Liver (tissue), 9 donors: ENCODE results near the gene TBX2. TPM values are rescaled to one million over a fixed set of nuclear protein-coding genes. Genes with fewer than 3 reads are reported as not detected.
"Not testable (repeated sequence)": the region's sequence is repeated elsewhere in the genome, so short reads cannot be mapped to it uniquely, and the experiment has no call there.

Experiments used
- DNase-seq: peaks from one replicate; pipeline ENCODE4 v3.0.0-alpha.2; 2017; ENCODE audit warnings: low spot score
- H3K27ac ChIP-seq, 2 donors: one replicate each; pipeline ENCODE4 v1.7.0; 2013; ENCODE audit warnings: inconsistent platforms in 2 of 2, low read length in 2 of 2, control low read depth in 1 of 2, low read depth in 1 of 2, mild to moderate bottlenecking in 1 of 2
- H3K27me3 ChIP-seq, 4 donors: one replicate each; pipeline versions ENCODE4 v1.6.1 to v1.7.0; 2013; ENCODE audit warnings: low read length in 3 of 4, inconsistent platforms in 1 of 4, mild to moderate bottlenecking in 1 of 4, moderate library complexity in 1 of 4; ENCODE audit not compliant: control insufficient read depth in 4 of 4, insufficient read depth in 4 of 4
- H3K36me3 ChIP-seq, 4 donors: one replicate each; pipeline versions ENCODE4 v1.6.1 to v1.7.0; 2013; ENCODE audit warnings: low read length in 3 of 4, mild to moderate bottlenecking in 3 of 4, low read depth in 1 of 4, moderate library complexity in 1 of 4; ENCODE audit not compliant: control insufficient read depth in 4 of 4, insufficient read depth in 3 of 4
- H3K4me1 ChIP-seq, 4 donors: one replicate each; pipeline versions ENCODE4 v1.6.1 to v1.7.0; 2013; ENCODE audit warnings: low read length in 3 of 4, mild to moderate bottlenecking in 3 of 4, moderate library complexity in 1 of 4; ENCODE audit not compliant: control insufficient read depth in 4 of 4, insufficient read depth in 4 of 4
- H3K4me3 ChIP-seq, 3 donors: one replicate each; pipeline versions ENCODE4 v1.6.1 to v1.7.0; 2013; ENCODE audit warnings: low read length in 3 of 3, control low read depth in 1 of 3, low read depth in 1 of 3, mild to moderate bottlenecking in 1 of 3
- H3K9ac ChIP-seq, 2 donors: one replicate each; pipeline ENCODE4 v1.7.0; 2013; ENCODE audit warnings: low read length in 2 of 2, mild to moderate bottlenecking in 2 of 2, moderate library complexity in 2 of 2, control low read depth in 1 of 2, low read depth in 1 of 2
- H3K9me3 ChIP-seq, 4 donors: one replicate each; pipeline versions ENCODE4 v1.6.1 to v1.7.0; 2013; ENCODE audit warnings: low read length in 3 of 4; ENCODE audit not compliant: control insufficient read depth in 4 of 4
- FOXA2 ChIP-seq: IDR thresholded peaks from 2 replicates; pipeline ENCODE4 v1.6.1; 2016; ENCODE audit warnings: antibody characterized with exemption
- JUND ChIP-seq, 2 donors: IDR thresholded peaks; 2 replicates each; pipeline ENCODE4 v1.6.1; 2016; ENCODE audit warnings: antibody characterized with exemption in 2 of 2
- MAX ChIP-seq: IDR thresholded peaks from 2 replicates; pipeline ENCODE4 v1.6.1; 2016; ENCODE audit warnings: antibody characterized with exemption
- NR2F2 ChIP-seq: IDR thresholded peaks from 2 replicates; pipeline ENCODE4 v1.6.1; 2016; ENCODE audit warnings: antibody characterized with exemption
- TAF1 ChIP-seq: conservative IDR thresholded peaks from 2 replicates; pipeline ENCODE4 v1.6.1; 2016; ENCODE audit warnings: antibody characterized with exemption, mild to moderate bottlenecking
- YY1 ChIP-seq: IDR thresholded peaks from 2 replicates; pipeline ENCODE4 v1.6.1; 2016; ENCODE audit warnings: antibody characterized with exemption, mild to moderate bottlenecking
- WGBS: extraction: QIAGEN DNeasy Blood & Tissue Kit; methylation state at CpG from one replicate; pipeline ENCODE4 v1.1.7; 2013; 5-methylcytosine and 5-hydroxymethylcytosine counted together
- polyA plus RNA-seq, 2 donors: library from polyadenylated mRNA; stranded (reverse) in 1 of 2; unstranded in 1 of 2; fragments of 200-250 nt in 1 of 2; fragments of >200 nt in 1 of 2; fragmentation: Nextera tagmentation in 1 of 2; extraction: Ambion mirVana in 1 of 2; gene quantifications; one replicate each; pipeline versions ENCODE4 v1.2.1 to v1.2.3, GENCODE V29; 2013 to 2015
- total RNA-seq, 2 donors: library from RNA; depleted of rRNA; stranded (reverse); fragments of >200 nt; gene quantifications; one replicate each; pipeline ENCODE4 v1.2.3, GENCODE V29; 2014
- TF ChIP-seq, protein P1 (sequence below): IDR thresholded peaks from 2 replicates; pipeline ENCODE4 v1.6.1; 2016; ENCODE audit warnings: antibody characterized with exemption
- donor health status: healthy.
- donor health status: healthy.
- donor health status: healthy.
- donor health status: healthy.
- donor health status: healthy.

The TBX2 gene
- total and polyA plus RNA-seq, 4 donors: 0.85 to 3.1 (median 2.5) TPM

DNA sequence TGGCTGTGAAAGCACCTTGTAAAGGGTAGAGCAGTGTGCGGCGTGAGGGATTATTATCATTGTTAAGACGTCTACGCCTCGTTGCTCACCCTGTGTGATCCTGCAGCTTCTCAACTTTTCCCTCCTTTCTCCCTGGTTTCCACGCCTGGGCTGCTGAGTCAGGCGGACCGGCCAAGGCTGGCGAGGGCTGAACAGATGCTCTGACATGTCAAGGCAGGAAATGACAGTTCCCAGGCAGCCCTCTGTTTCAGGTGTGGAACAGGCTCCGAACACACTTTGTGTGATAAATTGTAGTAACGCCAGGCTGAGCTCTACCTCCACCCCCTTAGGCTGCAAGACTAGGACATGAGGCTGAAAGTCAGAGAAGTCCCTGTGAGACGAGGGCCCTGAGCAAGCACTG, 46.0 kb upstream of the TBX2 start:
- no peak overlapping the region for H3K9ac ChIP-seq
- peaks cover 0 to 2% (median 0%) of the 10 kb centered on the region in 4 donors for H3K4me1 ChIP-seq
- no peak for DNase-seq
- no peak overlapping the region for H3K27ac ChIP-seq
- no peak overlapping the region for H3K4me3 ChIP-seq
- TF ChIP-seq NR2F2 (no peak), YY1 (no peak), FOXA2 (no peak), MAX (no peak)
- H3K36me3 ChIP-seq: no peaks in the 10 kb centered on the region
- 98% methylated on average over 12 of the region's 12 CpGs for WGBS
- H3K9me3 ChIP-seq: no peaks in the 10 kb centered on the region
- no peaks in the 10 kb centered on the region for H3K27me3 ChIP-seq

GRCh38 chr17:61354895-61355874, 44.5 kb upstream of the TBX2 start:
- 94% methylated on average over 10 of the region's 10 CpGs for WGBS
- H3K4me1 ChIP-seq: peaks cover 0 to 2% (median 0%) of the 10 kb centered on the region in 4 donors
- TF ChIP-seq NR2F2 (peak; percentile 42), TAF1 (no peak), FOXA2 (no peak), JUND (IDR thresholded peaks at IDR 0.05) (no peak), MAX (no peak)
- TF ChIP-seq, protein P1, sequence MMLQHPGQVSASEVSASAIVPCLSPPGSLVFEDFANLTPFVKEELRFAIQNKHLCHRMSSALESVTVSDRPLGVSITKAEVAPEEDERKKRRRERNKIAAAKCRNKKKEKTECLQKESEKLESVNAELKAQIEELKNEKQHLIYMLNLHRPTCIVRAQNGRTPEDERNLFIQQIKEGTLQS: no peak
- no peaks in the 10 kb centered on the region for H3K36me3 ChIP-seq
- H3K27ac ChIP-seq: no peak overlapping the region
- H3K9ac ChIP-seq: no peak overlapping the region
- no peak overlapping the region for H3K4me3 ChIP-seq
- no peaks in the 10 kb centered on the region for H3K27me3 ChIP-seq
- H3K9me3 ChIP-seq: no peaks in the 10 kb centered on the region
- DNase-seq: no peak

DNA sequence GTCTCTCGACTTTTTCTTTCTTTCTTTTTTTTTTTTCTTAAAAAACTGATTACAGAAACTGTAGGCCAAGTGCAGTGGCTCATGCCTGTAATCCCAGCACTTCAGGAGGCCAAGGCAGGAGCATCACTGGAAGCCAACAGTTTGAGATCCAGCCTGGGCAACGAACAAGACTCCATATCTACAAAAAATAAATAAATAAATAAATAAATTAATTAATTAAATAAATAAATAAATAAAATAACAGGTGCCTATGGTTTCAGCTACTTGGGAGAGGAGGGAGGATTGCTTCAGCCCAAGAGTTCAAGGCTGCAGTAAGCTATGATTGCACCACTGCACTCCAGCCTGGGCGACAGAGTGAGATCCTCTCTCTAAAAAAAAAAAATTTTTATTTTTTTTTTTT, 42.6 kb upstream of the TBX2 start:
- not testable (repeated sequence) for H3K4me1 ChIP-seq, H3K9ac ChIP-seq, H3K36me3 ChIP-seq, DNase-seq, H3K9me3 ChIP-seq, H3K27me3 ChIP-seq, H3K4me3 ChIP-seq, H3K27ac ChIP-seq
- 96% methylated on average over 3 of the region's 3 CpGs for WGBS

GRCh38 chr17:61359513-61359912, 40.1 kb upstream of the TBX2 start:
- H3K9me3 ChIP-seq, H3K9ac ChIP-seq, H3K27me3 ChIP-seq, H3K27ac ChIP-seq, H3K4me3 ChIP-seq, H3K4me1 ChIP-seq, H3K36me3 ChIP-seq, DNase-seq: not testable (repeated sequence)
- WGBS: 99% methylated on average over 9 of the region's 9 CpGs
